Inflammatory macrophage (primary cell): ENCODE measurements around the gene TTC22.
A peak's percentile ranks its signal among the peaks of the same experiment; 100 is the strongest.

Source experiments
- DNase-seq, 2 donors: peaks; one replicate each; pipeline ENCODE4 v3.0.0-alpha.2; 2020 to 2022

The TTC22 gene

GRCh38 chr1:54833121-54833520 lies 32.0 kb upstream of the TTC22 start:
- no peak for DNase-seq

- DNase-seq: no peak
These were observed 25.2 kb upstream of the TTC22 start for GRCh38 chr1:54826226-54826816.

- no peak for DNase-seq
These were observed 24.6 kb upstream of the TTC22 start for GRCh38 chr1:54825696-54826095.

GRCh38 chr1:54823670-54824069 lies 22.5 kb upstream of the TTC22 start:
- no peak for DNase-seq

GRCh38 chr1:54819733-54820132 lies 18.6 kb upstream of the TTC22 start:
- no peak for DNase-seq

GRCh38 chr1:54819195-54819536 lies 18.0 kb upstream of the TTC22 start:
- DNase-seq: no peak

GRCh38 chr1:54818461-54819194 lies 17.5 kb upstream of the TTC22 start:
- DNase-seq: no peak

- no peak for DNase-seq
These were observed 15.8 kb upstream of the TTC22 start for GRCh38 chr1:54816951-54817350.

GRCh38 chr1:54816130-54816529 lies 15.0 kb upstream of the TTC22 start:
- DNase-seq: no peak

- DNase-seq: no peak
These were observed 14.2 kb upstream of the TTC22 start for GRCh38 chr1:54815086-54815876.

- no peak for DNase-seq
These were observed 13.4 kb upstream of the TTC22 start for GRCh38 chr1:54814571-54814970.

- no peak for DNase-seq
These were observed 13.0 kb upstream of the TTC22 start for GRCh38 chr1:54814126-54814498.

- DNase-seq: no peak
These were observed 12.5 kb upstream of the TTC22 start for GRCh38 chr1:54813485-54814125.

- no peak for DNase-seq
These were observed 11.8 kb upstream of the TTC22 start for GRCh38 chr1:54812801-54813484.

- DNase-seq: no peak
These were observed 10.9 kb upstream of the TTC22 start for GRCh38 chr1:54811739-54812655.

GRCh38 chr1:54811066-54811465 lies 9.9 kb upstream of the TTC22 start:
- DNase-seq: no peak

GRCh38 chr1:54810153-54810942 lies 9.2 kb upstream of the TTC22 start:
- DNase-seq: peak; percentile 59 to 67

- no peak for DNase-seq
These were observed 8.5 kb upstream of the TTC22 start for GRCh38 chr1:54809496-54810074.

- DNase-seq: no peak
These were observed 7.5 kb upstream of the TTC22 start for GRCh38 chr1:54808443-54809207.

- no peak for DNase-seq
These were observed 6.6 kb upstream of the TTC22 start for GRCh38 chr1:54807756-54808155.
